C4-2B (cell line): ENCODE results near the gene XRN2.

Experiments used
- CTCF ChIP-seq: fragments of 450-650 bp; conservative IDR thresholded peaks from 2 replicates; pipeline ENCODE4 v1.5.1; 2017; ENCODE audit warnings: mild to moderate bottlenecking
- ZFX ChIP-seq: fragments of 450-650 bp; IDR thresholded peaks from 2 replicates; pipeline ENCODE4 v1.6.1; 2017

- TF ChIP-seq CTCF (no peak), ZFX (no peak)
Observed at GRCh38 chr20:21322921-21323331, 19.8 kb downstream of the XRN2 start.
